PC-3 (cell line): ENCODE measurements around the gene NUP93. TPM values are rescaled to one million over a fixed set of nuclear protein-coding genes. Genes with fewer than 3 reads are reported as not detected.

Experiments
- ATAC-seq: fragments of 200-7000 bp; cut with Tn5 transposase; 2 replicates; pipeline ENCODE4 v1.9.1; 2020; ENCODE audit warnings: mild to moderate bottlenecking, moderate library complexity
- BruUV-seq: library from RNA; stranded (reverse); fragments of 400-500 nt; replicated peaks from 2 replicates; lab custom pipeline; 2021; lab: Mats Ljungman, UMichigan
- CTCF ChIA-PET: fragments of 300-600 bp; sonication (Branson Sonifier 250); formaldehyde crosslinking; loops from one replicate; lab custom pipeline; 2022; ENCODE audit warnings: antibody characterized with exemption; lab: Charles Lee
- POLR2A ChIA-PET: fragments of 300-600 bp; sonication (Branson Sonifier 250); formaldehyde crosslinking; loops from one replicate; lab custom pipeline; 2022; ENCODE audit warnings: antibody characterized with exemption; ENCODE audit not compliant: unreplicated experiment; lab: Charles Lee
- DNase-seq: peaks from one replicate; pipeline ENCODE4 v3.0.0-alpha.2; 2015
- H2AFZ ChIP-seq: fragments of 300-600 bp; sonication (generic); 2 replicates; pipeline ENCODE4 v1.6.0; 2016; ENCODE audit warnings: antibody characterized with exemption, low read length
- H3F3A ChIP-seq: fragments of 300-600 bp; sonication (generic); one replicate; pipeline ENCODE4 v1.6.0; 2017; ENCODE audit warnings: antibody characterized with exemption, low read length, control low read depth, mild to moderate bottlenecking; ENCODE audit not compliant: unreplicated experiment
- H3K27ac ChIP-seq: fragments of 300-600 bp; sonication (generic); 2 replicates; pipeline ENCODE4 v1.5.1; 2016; ENCODE audit warnings: mild to moderate bottlenecking, low read length
- H3K27me3 ChIP-seq: fragments of 300-600 bp; sonication (generic); 2 replicates; pipeline ENCODE4 v1.6.1; 2016; ENCODE audit warnings: low read length, mixed read lengths
- H3K36me3 ChIP-seq: fragments of 300-600 bp; sonication (generic); 2 replicates; pipeline ENCODE4 v1.6.1; 2016; ENCODE audit warnings: low read depth, mixed run types, low read length, mixed read lengths
- H3K4me1 ChIP-seq: fragments of 300-600 bp; sonication (generic); 2 replicates; pipeline ENCODE4 v1.5.1; 2016; ENCODE audit warnings: low read length; ENCODE audit not compliant: insufficient read depth
- H3K4me2 ChIP-seq: fragments of 300-600 bp; sonication (generic); 2 replicates; pipeline ENCODE4 v1.6.0; 2016; ENCODE audit warnings: low read length
- H3K4me3 ChIP-seq: fragments of 300-600 bp; sonication (generic); 2 replicates; pipeline ENCODE4 v1.5.1; 2016; ENCODE audit warnings: mild to moderate bottlenecking, low read length, mixed read lengths
- H3K79me2 ChIP-seq: fragments of 300-600 bp; sonication (generic); 2 replicates; pipeline ENCODE4 v1.6.1; 2017; ENCODE audit warnings: low read length, mixed read lengths
- H3K9ac ChIP-seq: fragments of 300-600 bp; sonication (generic); 2 replicates; pipeline ENCODE4 v1.6.0; 2016; ENCODE audit warnings: mild to moderate bottlenecking, low read length
- H3K9me2 ChIP-seq: fragments of 300-600 bp; sonication (generic); replicated peaks from 2 replicates; pipeline ENCODE4 v1.6.1; 2016; ENCODE audit warnings: mixed run types, low read length, mixed read lengths
- H3K9me3 ChIP-seq: fragments of 300-600 bp; sonication (generic); 2 replicates; pipeline ENCODE4 v1.6.1; 2016; ENCODE audit warnings: low read length, mixed read lengths
- H4K20me1 ChIP-seq: fragments of 300-600 bp; sonication (generic); 2 replicates; pipeline ENCODE4 v1.6.1; 2016; ENCODE audit warnings: low read length, mixed read lengths
- CTCF ChIP-seq: fragments of 300-600 bp; sonication (generic); conservative IDR thresholded peaks from 2 replicates; pipeline ENCODE4 v1.5.1; 2017; ENCODE audit warnings: antibody characterized with exemption, low read depth, mild to moderate bottlenecking, low read length
- EZH2 ChIP-seq: fragments of 300-600 bp; sonication (generic); IDR thresholded peaks from one replicate; pipeline ENCODE4 v1.6.1; 2017; ENCODE audit warnings: antibody characterized with exemption, mild to moderate bottlenecking, low read length; ENCODE audit not compliant: unreplicated experiment
- EZH2phosphoT487 ChIP-seq: fragments of 300-600 bp; sonication (generic); IDR thresholded peaks from 2 replicates; pipeline ENCODE4 v1.6.1; 2018; ENCODE audit warnings: mild to moderate bottlenecking, antibody characterized with exemption, low read length, borderline replicate concordance
- intact Hi-C: fragments of 100-400 bp; cut with micrococcal nuclease; formaldehyde crosslinking; loops from 2 replicates; pipeline ENCODE4 v1.9.0; 2023
- total RNA-seq: library from RNA; depleted of rRNA; stranded (reverse); fragments of >200 nt; gene quantifications from 2 replicates; pipeline ENCODE4 v1.2.3, GENCODE V29; 2014

NUP93 gene
- total RNA-seq, 1 experiment from 2014 or later: 98.6 TPM

GRCh38 chr16:56886296-56886695 is 156.4 kb downstream of the NUP93 start:
- POLR2A ChIA-PET: no interaction called here
- Histone ChIP-seq H3K27me3 (no peaks in the 10 kb centered on the region), H3K79me2 (no peaks in the 10 kb centered on the region), H3K27ac (no peak overlapping the region), H3K9ac (no peak overlapping the region), H4K20me1 (no peaks in the 10 kb centered on the region), H3K36me3 (no peaks in the 10 kb centered on the region), H3K4me2 (no peak overlapping the region), H2AFZ (no peak overlapping the region), H3F3A (no peaks in the 10 kb centered on the region), H3K9me2 (no peaks in the 10 kb centered on the region), H3K4me3 (no peak overlapping the region), H3K4me1 (no peaks in the 10 kb centered on the region), H3K9me3 (no peaks in the 10 kb centered on the region)
- CTCF ChIA-PET: no interaction called here
- no TSS peak for BruUV-seq
- ATAC-seq (no peak), DNase-seq (no peak)
- TF ChIP-seq EZH2 (no peak), EZH2phosphoT487 (no peak), CTCF (no peak)
- intact Hi-C loops: no loop called here

GRCh38 chr16:56886826-56887225 is 156.9 kb downstream of the NUP93 start:
- Histone ChIP-seq H3K27me3 (no peaks in the 10 kb centered on the region), H2AFZ (no peak overlapping the region), H3K4me3 (no peak overlapping the region), H4K20me1 (no peaks in the 10 kb centered on the region), H3K4me2 (no peak overlapping the region), H3K9me3 (no peaks in the 10 kb centered on the region), H3K4me1 (no peaks in the 10 kb centered on the region), H3K36me3 (no peaks in the 10 kb centered on the region), H3K9ac (no peak overlapping the region), H3K9me2 (no peaks in the 10 kb centered on the region), H3F3A (no peaks in the 10 kb centered on the region), H3K27ac (no peak overlapping the region), H3K79me2 (no peaks in the 10 kb centered on the region)
- ChIA-PET POLR2A (no interaction called here), CTCF (no interaction called here)
- TF ChIP-seq CTCF (no peak), EZH2 (no peak), EZH2phosphoT487 (no peak)
- ATAC-seq (no peak), DNase-seq (no peak)
- BruUV-seq: no TSS peak
- intact Hi-C loops: no loop called here

GRCh38 chr16:56888806-56889205 is 158.9 kb downstream of the NUP93 start:
- intact Hi-C loops: no loop called here
- Histone ChIP-seq H3K9ac (no peak overlapping the region), H3K79me2 (no peaks in the 10 kb centered on the region), H3K9me2 (no peaks in the 10 kb centered on the region), H3K4me2 (no peak overlapping the region), H3K27ac (no peak overlapping the region), H3F3A (no peaks in the 10 kb centered on the region), H3K9me3 (no peaks in the 10 kb centered on the region), H4K20me1 (no peaks in the 10 kb centered on the region), H2AFZ (no peak overlapping the region), H3K27me3 (no peaks in the 10 kb centered on the region), H3K4me3 (no peak overlapping the region), H3K4me1 (no peaks in the 10 kb centered on the region), H3K36me3 (no peaks in the 10 kb centered on the region)
- ATAC-seq (no peak), DNase-seq (no peak)
- no TSS peak for BruUV-seq
- POLR2A ChIA-PET: no interaction called here
- CTCF ChIA-PET: no interaction called here
- TF ChIP-seq EZH2phosphoT487: no peak
- no peak for TF ChIP-seq EZH2
- no peak for TF ChIP-seq CTCF
